Esophagus (tissue), 2 donors: ENCODE results near the gene CCDC85A. TPM values are rescaled to one million over a fixed set of nuclear protein-coding genes. Genes with fewer than 3 reads are reported as not detected.

Experiments used
- H3K27ac ChIP-seq, 2 donors: one replicate each; pipeline ENCODE4 v1.5.1; 2013; ENCODE audit warnings: low read depth in 2 of 2, mild to moderate bottlenecking in 2 of 2, inconsistent platforms in 1 of 2, low read length in 1 of 2, moderate library complexity in 1 of 2
- H3K27me3 ChIP-seq, 2 donors: one replicate each; pipeline ENCODE4 v1.6.1; 2013; ENCODE audit warnings: low read length in 2 of 2, control low read depth in 1 of 2, mild to moderate bottlenecking in 1 of 2; ENCODE audit not compliant: insufficient read depth in 2 of 2, control insufficient read depth in 1 of 2
- H3K36me3 ChIP-seq, 2 donors: one replicate each; pipeline ENCODE4 v1.6.1; 2013; ENCODE audit warnings: low read length in 1 of 2; ENCODE audit not compliant: control insufficient read depth in 2 of 2, insufficient read depth in 2 of 2
- H3K4me1 ChIP-seq, 2 donors: one replicate each; pipeline ENCODE4 v1.6.1; 2013; ENCODE audit warnings: low read length in 1 of 2; ENCODE audit not compliant: control insufficient read depth in 2 of 2, insufficient read depth in 2 of 2
- H3K4me3 ChIP-seq, 2 donors: one replicate each; pipeline ENCODE4 v1.5.1; 2013; ENCODE audit warnings: low read length in 2 of 2, mild to moderate bottlenecking in 2 of 2, low read depth in 1 of 2, moderate library complexity in 1 of 2
- H3K9me3 ChIP-seq, 2 donors: one replicate each; pipeline ENCODE4 v1.6.1; 2013; ENCODE audit warnings: mild to moderate bottlenecking in 2 of 2, low read depth in 1 of 2, low read length in 1 of 2, moderate library complexity in 1 of 2; ENCODE audit not compliant: control insufficient read depth in 2 of 2, insufficient read depth in 1 of 2
- WGBS, 2 donors: extraction: QIAGEN DNeasy Blood & Tissue Kit; methylation state at CpG; one replicate each; pipeline ENCODE4 v1.1.7; 2013; 5-methylcytosine and 5-hydroxymethylcytosine counted together
- polyA plus RNA-seq, 2 donors: library from polyadenylated mRNA; stranded (reverse); fragments of 200-250 nt; gene quantifications; one replicate each; pipeline ENCODE4 v1.2.3, GENCODE V29; 2013
- donor health status: healthy with polysubstance abuse.
- donor health status: Bipolar disorder and iron deficiency.

CCDC85A gene
- polyA plus RNA-seq, 2 donors: 0.10 to 0.11 TPM

DNA sequence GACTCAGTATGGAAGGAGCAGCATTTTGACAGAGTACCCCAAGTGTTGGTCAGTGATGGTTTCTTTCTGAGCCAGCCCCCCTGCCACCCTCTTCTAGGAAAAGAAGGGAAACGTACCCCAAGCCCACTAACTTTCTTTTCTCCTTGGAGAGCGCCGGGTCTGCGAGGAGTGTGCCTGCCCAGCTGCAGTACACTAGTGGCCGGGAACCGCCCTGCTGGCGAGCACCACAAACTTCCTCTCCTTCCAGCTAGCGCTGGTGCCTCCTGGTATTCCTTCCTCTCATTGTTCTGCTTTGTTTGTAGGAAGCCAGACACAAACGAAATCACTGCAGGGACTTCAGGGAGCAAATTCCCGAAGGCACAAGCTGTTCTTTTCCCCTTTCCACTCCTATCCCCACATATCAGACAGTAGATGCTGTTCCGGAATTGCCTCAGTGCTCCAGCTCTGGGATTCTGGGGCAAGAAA is 1.8 kb downstream of the CCDC85A start:
- Histone ChIP-seq H3K4me3 (peak overlapping the region; percentile 26 to 43), H3K36me3 (no peaks in the 10 kb centered on the region), H3K27me3 (no peaks in the 10 kb centered on the region), H3K9me3 (peaks cover 0 to 2% of the 10 kb centered on the region in 2 donors), H3K27ac (peak overlapping the region in 1 of 2 donors; percentile 19), H3K4me1 (peaks cover 2 to 5% of the 10 kb centered on the region in 2 donors)
- WGBS, 2 donors: 5 to 9% methylated on average over 11 of the region's 11 CpGs

DNA sequence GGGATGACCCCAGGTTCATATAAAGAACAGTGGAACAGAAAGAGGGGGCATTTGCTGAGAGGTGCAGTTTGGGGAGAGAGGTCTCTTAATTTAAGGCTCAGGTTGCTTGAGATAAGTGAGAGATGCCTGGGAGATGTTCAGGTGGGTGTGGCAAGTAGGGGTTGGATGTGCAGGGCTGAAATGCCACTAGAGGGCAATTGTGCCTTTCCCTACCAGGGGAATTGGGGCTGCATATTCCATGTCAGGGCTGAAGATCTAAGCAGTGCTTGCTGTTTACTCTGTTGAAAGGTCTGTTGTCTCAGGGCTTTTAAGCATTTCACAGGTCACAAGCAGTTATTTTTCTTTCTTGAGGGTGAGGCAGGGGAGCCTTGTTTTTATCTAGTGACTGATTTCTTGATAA is 7.8 kb downstream of the CCDC85A start:
- H3K27me3 ChIP-seq: no peaks in the 10 kb centered on the region
- H3K4me1 ChIP-seq: no peaks in the 10 kb centered on the region
- no peaks in the 10 kb centered on the region for H3K9me3 ChIP-seq
- no peak overlapping the region for H3K27ac ChIP-seq
- H3K36me3 ChIP-seq: no peaks in the 10 kb centered on the region
- no peak overlapping the region for H3K4me3 ChIP-seq

DNA sequence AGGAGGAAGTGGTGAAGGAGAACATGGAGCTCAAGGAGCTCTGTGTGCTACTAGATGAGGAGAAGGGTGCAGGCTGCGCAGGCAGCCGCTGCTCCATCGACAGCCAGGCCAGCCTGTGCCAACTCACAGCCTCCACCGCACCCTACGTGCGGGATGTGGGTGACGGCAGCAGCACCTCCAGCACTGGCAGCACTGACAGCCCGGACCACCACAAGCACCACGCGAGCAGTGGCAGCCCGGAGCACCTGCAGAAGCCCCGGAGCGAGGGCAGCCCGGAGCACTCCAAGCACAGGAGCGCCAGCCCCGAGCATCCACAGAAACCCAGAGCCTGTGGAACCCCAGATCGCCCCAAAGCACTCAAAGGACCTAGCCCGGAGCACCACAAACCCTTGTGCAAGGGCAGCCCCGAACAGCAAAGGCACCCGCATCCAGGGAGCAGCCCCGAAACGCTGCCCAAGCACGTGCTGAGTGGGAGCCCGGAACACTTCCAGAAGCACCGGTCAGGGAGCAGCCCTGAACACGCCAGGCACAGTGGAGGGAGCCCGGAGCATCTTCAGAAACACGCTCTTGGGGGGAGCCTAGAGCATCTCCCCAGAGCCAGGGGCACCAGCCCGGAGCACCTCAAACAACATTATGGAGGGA is 9.0 kb downstream of the CCDC85A start:
- H3K4me3 ChIP-seq: no peak overlapping the region
- H3K4me1 ChIP-seq: no peaks in the 10 kb centered on the region
- H3K27me3 ChIP-seq: no peaks in the 10 kb centered on the region
- no peak overlapping the region for H3K27ac ChIP-seq
- H3K36me3 ChIP-seq: no peaks in the 10 kb centered on the region
- WGBS, 2 donors: 93 to 94% methylated on average over 28 to 29 of the region's 29 CpGs
- H3K9me3 ChIP-seq: no peaks in the 10 kb centered on the region

DNA sequence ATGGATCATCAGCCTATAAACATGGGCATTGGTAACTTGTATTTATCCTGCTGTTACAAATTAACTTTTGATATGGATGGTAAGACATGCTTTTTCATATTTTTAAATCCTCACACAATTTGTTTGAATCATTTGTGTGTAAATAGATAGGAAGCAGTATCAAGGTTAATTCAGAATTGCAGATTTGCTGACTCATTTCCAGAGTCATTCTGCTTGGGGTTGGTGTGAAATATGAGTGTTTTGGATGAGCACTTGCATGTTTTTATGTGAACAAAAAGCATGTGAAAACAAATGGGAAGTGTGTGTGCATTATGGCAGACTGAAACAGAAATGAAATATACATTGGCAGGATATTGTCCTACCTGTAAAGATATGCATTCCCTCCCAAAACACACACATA is 11.8 kb downstream of the CCDC85A start:
- no peak overlapping the region for H3K4me3 ChIP-seq
- no peak overlapping the region for H3K27ac ChIP-seq
- no peaks in the 10 kb centered on the region for H3K9me3 ChIP-seq
- H3K36me3 ChIP-seq: no peaks in the 10 kb centered on the region
- no peaks in the 10 kb centered on the region for H3K4me1 ChIP-seq
- H3K27me3 ChIP-seq: no peaks in the 10 kb centered on the region

DNA sequence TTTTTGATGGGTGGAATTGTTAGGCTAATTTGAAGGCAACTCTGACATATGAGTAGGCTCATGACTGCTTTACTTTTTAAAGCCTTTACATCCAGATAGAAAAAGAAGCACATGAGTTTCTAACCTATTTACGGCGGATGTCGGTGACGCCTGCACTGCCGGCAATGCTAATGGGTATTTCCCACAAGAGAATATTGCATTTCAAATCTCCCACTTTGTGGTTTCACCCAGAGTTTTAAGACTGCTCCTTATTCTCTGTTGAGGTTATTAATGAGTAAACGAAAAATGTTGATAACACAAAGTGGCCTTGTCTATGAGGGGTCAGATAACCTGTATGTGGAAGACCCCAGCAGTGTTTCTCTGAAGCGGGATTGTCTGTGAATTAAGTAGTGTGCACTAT is 14.0 kb downstream of the CCDC85A start:
- no peaks in the 10 kb centered on the region for H3K27me3 ChIP-seq
- no peaks in the 10 kb centered on the region for H3K9me3 ChIP-seq
- whole genome bisulfite sequencing, 2 donors: 85 to 91% methylated on average over 7 of the region's 7 CpGs
- H3K4me1 ChIP-seq: no peaks in the 10 kb centered on the region
- no peak overlapping the region for H3K4me3 ChIP-seq
- H3K27ac ChIP-seq: no peak overlapping the region
- no peaks in the 10 kb centered on the region for H3K36me3 ChIP-seq

DNA sequence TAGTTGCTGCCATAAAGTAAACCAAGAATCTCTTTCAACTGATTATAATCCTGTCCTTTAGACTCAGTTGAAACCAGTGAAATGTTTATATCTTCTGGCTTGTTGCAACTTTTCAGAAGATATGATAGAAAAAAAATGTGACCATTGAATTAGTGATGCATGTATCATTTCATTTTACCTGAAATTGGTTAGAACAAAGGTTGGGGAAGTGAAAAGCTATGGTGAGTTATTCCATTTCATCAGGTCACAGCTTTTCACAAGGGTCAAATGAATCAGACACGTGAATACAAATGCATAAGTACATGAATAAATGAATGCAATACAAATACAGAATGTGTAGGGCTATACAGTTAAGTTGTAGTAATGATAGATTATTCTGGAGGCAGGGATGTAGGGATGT is 15.1 kb downstream of the CCDC85A start:
- Histone ChIP-seq H3K4me3 (no peak overlapping the region), H3K27ac (no peak overlapping the region), H3K36me3 (no peaks in the 10 kb centered on the region), H3K4me1 (no peaks in the 10 kb centered on the region), H3K27me3 (no peaks in the 10 kb centered on the region), H3K9me3 (no peaks in the 10 kb centered on the region)
- WGBS, 2 donors: 75 to 78% methylated on average over 1 of the region's 1 CpG

DNA sequence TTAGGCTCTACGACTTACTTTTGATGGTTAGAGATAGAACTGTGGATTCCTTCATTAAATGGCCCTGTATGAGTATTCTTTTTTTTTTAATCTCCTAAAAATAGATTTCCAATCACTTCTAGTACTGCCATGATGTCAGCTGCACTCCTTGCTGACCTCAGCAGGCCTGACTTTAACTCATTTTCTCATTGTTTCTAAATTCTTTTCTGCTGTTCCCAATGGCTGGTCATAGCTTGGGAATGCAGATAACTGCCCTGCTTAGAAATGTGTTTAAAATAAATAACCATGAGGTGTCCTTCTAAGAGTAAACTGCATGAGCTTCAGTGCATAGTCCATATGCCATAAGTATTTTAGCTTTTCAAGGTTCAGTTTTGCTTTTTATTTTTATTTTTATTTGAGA is 15.7 kb downstream of the CCDC85A start:
- H3K4me3 ChIP-seq: no peak overlapping the region
- WGBS, 2 donors: 71 to 78% methylated on average over 1 of the region's 1 CpG

DNA sequence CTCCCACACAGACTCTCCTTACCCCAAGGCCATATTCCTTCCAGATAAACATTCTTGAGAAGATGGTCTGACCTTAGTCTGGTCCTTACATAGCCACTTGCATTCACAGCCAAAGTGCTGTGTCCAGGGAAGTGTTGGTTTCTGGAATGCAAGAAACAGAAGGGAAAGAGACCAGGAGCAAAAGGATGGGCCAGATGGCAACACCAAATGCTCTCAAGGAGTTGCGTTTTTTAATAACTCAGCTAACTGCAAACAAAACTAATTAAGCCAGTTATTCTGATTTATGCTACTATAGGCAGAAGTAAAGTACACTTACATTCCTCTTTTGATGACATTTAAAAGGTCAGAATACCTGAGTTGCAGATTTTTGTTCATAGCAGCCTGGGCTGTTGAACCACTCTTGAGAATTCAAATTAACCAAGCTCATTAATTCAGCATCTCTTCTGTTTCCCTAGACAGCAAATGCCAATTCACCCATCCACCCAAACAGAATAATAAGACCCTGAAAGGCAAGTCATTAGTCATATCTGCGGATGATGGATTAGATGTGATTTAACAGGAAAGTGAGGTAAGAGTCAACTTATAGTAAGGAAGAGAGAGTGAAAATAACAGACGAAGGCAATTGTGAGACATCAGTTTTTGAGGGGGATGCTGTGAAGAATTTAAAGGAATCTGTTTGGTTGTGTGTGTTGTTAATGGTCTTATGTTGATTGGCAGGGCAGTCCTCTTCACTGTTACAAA is 18.8 kb downstream of the CCDC85A start:
- H3K4me3 ChIP-seq: no peak overlapping the region

More for the DNA sequence above, 15.7 kb downstream of the CCDC85A start:
- Histone ChIP-seq H3K4me1 (no peaks in the 10 kb centered on the region), H3K27me3 (no peaks in the 10 kb centered on the region), H3K27ac (no peak overlapping the region), H3K9me3 (no peaks in the 10 kb centered on the region), H3K36me3 (no peaks in the 10 kb centered on the region)

DNA sequence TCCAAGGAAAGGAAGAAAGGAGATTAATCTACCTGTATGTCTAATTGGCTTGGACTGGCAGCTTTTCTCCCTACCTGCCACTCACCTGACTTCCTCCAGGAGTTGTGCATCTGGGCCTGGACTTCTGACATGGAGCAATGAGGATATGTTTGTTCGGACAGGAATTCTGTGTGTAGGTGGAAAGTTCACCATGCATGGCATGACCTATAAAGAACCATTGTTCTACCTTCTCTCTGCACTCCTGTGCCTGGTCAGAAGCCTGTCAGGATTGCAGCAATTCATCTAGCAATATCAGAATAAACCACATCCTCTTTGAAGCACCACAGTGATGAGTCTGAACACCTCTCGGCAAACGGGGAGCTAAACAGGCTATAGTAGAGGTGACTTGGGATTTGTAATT is 20.8 kb downstream of the CCDC85A start:
- H3K9me3 ChIP-seq: no peaks in the 10 kb centered on the region
- H3K4me1 ChIP-seq: no peaks in the 10 kb centered on the region
- H3K27ac ChIP-seq: no peak overlapping the region
- WGBS, 2 donors: 83 to 86% methylated on average over 3 of the region's 3 CpGs
- H3K27me3 ChIP-seq: no peaks in the 10 kb centered on the region
- H3K36me3 ChIP-seq: no peaks in the 10 kb centered on the region
- no peak overlapping the region for H3K4me3 ChIP-seq

More for the DNA sequence above, 18.8 kb downstream of the CCDC85A start:
- Histone ChIP-seq H3K36me3 (no peaks in the 10 kb centered on the region), H3K4me1 (no peaks in the 10 kb centered on the region), H3K27ac (no peak overlapping the region), H3K9me3 (no peaks in the 10 kb centered on the region), H3K27me3 (no peaks in the 10 kb centered on the region)
- 86 to 87% methylated on average over 3 of the region's 3 CpGs for WGBS, 2 donors

DNA sequence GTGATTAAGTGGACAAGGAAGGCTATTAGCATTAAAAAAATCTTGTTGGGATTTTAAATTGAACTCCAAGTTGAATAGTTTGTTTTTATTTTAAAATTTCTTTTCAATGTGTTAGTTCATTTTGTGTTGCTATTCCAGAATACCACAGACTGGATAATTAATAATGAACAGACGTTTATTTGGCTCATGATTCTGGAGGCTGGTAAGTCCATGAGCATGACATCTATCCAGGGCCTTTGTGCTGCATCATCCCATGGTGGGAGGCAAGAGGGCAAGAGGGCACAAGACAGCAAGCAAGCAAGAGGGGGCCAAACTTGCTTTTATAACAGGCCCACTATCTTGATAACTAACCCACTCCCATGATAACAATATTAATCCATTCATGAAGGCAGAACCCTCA is 22.5 kb downstream of the CCDC85A start:
- Histone ChIP-seq H3K4me1 (no peaks in the 10 kb centered on the region), H3K36me3 (no peaks in the 10 kb centered on the region), H3K4me3 (no peak overlapping the region), H3K27me3 (no peaks in the 10 kb centered on the region), H3K27ac (no peak overlapping the region), H3K9me3 (no peaks in the 10 kb centered on the region)
- WGBS, 2 donors: 0% methylated on average over 1 of the region's 1 CpG
